ENCODE measurements around the gene RCBTB2.

The RCBTB2 gene

GRCh38 chr13:48483575-48483974 is 49.3 kb downstream of the RCBTB2 start:
- no peak for TF ChIP-seq PKNOX1 (IDR thresholded peaks at IDR 0.05)
- TF ChIP-seq FOXM1 (IDR thresholded peaks at IDR 0.05; ENCODE audit: borderline replicate concordance): no peak
- TF ChIP-seq NFRKB (IDR thresholded peaks at IDR 0.05): no peak
- no peak for TF ChIP-seq FOXK2 (IDR thresholded peaks at IDR 0.05)
- TF ChIP-seq L3MBTL2 (conservative IDR thresholded peaks at IDR 0.05): no peak
- no peak for TF ChIP-seq FOXA1 (IDR thresholded peaks at IDR 0.05)
- no peak for TF ChIP-seq ARNT (IDR thresholded peaks at IDR 0.05)
- no peak for TF ChIP-seq SUZ12 (IDR thresholded peaks at IDR 0.05)
- no peak for TF ChIP-seq HDGF (IDR thresholded peaks at IDR 0.05; ENCODE audit: borderline replicate concordance)
- TF ChIP-seq CTBP1 (IDR thresholded peaks at IDR 0.05; ENCODE audit: borderline replicate concordance): no peak
- CTCF ChIA-PET: no interaction called here
- POLR2A ChIA-PET: no interaction called here
- DNase-seq (ENCODE audit: extremely low spot score): no peak

DNA sequence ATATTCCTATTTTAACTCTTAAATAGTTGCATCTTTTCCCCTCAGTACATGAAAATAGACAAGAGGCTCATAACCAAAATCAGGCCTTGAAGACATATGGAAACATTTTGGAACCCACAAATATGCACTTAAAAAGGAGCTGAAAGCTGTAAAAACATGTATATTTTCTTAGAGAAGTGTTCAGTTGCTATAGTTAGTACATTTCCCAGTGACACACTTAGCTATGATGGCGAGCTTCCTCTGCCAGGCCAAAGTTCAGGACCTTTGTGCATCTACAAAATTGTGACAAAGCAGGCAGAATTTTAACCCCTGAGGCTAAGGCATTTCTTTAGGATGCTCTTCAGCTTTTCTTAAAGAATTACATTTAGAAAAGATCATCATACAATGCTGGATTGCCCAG is 54.5 kb downstream of the RCBTB2 start:
- DNase-seq (ENCODE audit: extremely low spot score): no peak
- TF ChIP-seq TARDBP (IDR thresholded peaks at IDR 0.05) (no peak), CTBP1 (IDR thresholded peaks at IDR 0.05; ENCODE audit: borderline replicate concordance) (no peak), FOXA1 (IDR thresholded peaks at IDR 0.05) (no peak), ZNF384 (IDR thresholded peaks at IDR 0.05) (no peak), PKNOX1 (IDR thresholded peaks at IDR 0.05) (no peak), FOXK2 (IDR thresholded peaks at IDR 0.05) (no peak), HDGF (IDR thresholded peaks at IDR 0.05; ENCODE audit: borderline replicate concordance) (no peak), BHLHE40 (IDR thresholded peaks at IDR 0.05; ENCODE audit: borderline replicate concordance) (no peak), NFRKB (IDR thresholded peaks at IDR 0.05) (no peak), SUZ12 (IDR thresholded peaks at IDR 0.05) (no peak), ARNT (IDR thresholded peaks at IDR 0.05) (no peak), L3MBTL2 (conservative IDR thresholded peaks at IDR 0.05) (no peak), FOXM1 (IDR thresholded peaks at IDR 0.05; ENCODE audit: borderline replicate concordance) (no peak), SP1 (IDR thresholded peaks at IDR 0.05) (no peak), LEF1 (IDR thresholded peaks at IDR 0.05; ENCODE audit: borderline replicate concordance) (no peak), ELF4 (IDR thresholded peaks at IDR 0.05) (no peak)
- ChIA-PET POLR2A (no interaction called here), CTCF (no interaction called here)

GRCh38 chr13:48477191-48477855 is 55.6 kb downstream of the RCBTB2 start:
- CTCF ChIA-PET: no interaction called here
- DNase-seq (ENCODE audit: extremely low spot score): no peak
- POLR2A ChIA-PET: no interaction called here
- TF ChIP-seq FOXA1 (IDR thresholded peaks at IDR 0.05) (no peak), SUZ12 (IDR thresholded peaks at IDR 0.05) (no peak), BHLHE40 (IDR thresholded peaks at IDR 0.05; ENCODE audit: borderline replicate concordance) (no peak), ARNT (IDR thresholded peaks at IDR 0.05) (no peak), HDGF (IDR thresholded peaks at IDR 0.05; ENCODE audit: borderline replicate concordance) (no peak), PKNOX1 (IDR thresholded peaks at IDR 0.05) (no peak), ZNF384 (IDR thresholded peaks at IDR 0.05) (no peak), FOXK2 (IDR thresholded peaks at IDR 0.05) (no peak)

- POLR2A ChIA-PET: no interaction called here
- CTCF ChIA-PET: no interaction called here
- no peak for TF ChIP-seq ELF4 (IDR thresholded peaks at IDR 0.05)
- no peak for TF ChIP-seq FOXA1 (IDR thresholded peaks at IDR 0.05)
- TF ChIP-seq NFRKB (IDR thresholded peaks at IDR 0.05): no peak
- no peak for TF ChIP-seq BHLHE40 (IDR thresholded peaks at IDR 0.05; ENCODE audit: borderline replicate concordance)
- TF ChIP-seq PKNOX1 (IDR thresholded peaks at IDR 0.05): no peak
- no peak for TF ChIP-seq L3MBTL2 (conservative IDR thresholded peaks at IDR 0.05)
- no peak for TF ChIP-seq FOXM1 (IDR thresholded peaks at IDR 0.05; ENCODE audit: borderline replicate concordance)
- TF ChIP-seq FOXK2 (IDR thresholded peaks at IDR 0.05): no peak
- DNase-seq (ENCODE audit: extremely low spot score): no peak
These were observed 56.2 kb downstream of the RCBTB2 start for GRCh38 chr13:48476686-48477085.

DNA sequence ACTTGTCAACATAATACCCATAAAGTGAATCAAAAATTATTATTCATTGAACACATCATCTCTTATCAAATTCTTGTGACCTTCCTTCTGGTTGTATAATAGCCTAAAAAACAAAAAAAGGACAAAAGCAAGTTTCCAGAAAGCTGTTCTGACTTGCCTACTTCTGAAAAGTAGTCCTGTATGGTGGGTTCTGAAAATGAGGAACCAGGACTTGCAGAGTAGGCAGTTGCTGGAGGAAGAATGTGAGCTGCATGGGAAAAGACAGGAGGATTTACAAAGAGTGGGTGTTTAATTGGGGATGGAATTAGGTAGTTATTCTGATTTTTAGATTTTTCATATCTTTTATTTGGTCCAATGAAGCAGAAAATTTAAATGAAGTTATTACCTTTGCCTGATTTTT is 56.7 kb downstream of the RCBTB2 start:
- POLR2A ChIA-PET: no interaction called here
- no peak for DNase-seq (ENCODE audit: extremely low spot score)
- TF ChIP-seq SUZ12 (IDR thresholded peaks at IDR 0.05): no peak
- TF ChIP-seq TARDBP (IDR thresholded peaks at IDR 0.05): no peak
- TF ChIP-seq FOXA1 (IDR thresholded peaks at IDR 0.05): no peak
- no peak for TF ChIP-seq ELF4 (IDR thresholded peaks at IDR 0.05)
- no peak for TF ChIP-seq SP1 (IDR thresholded peaks at IDR 0.05)
- TF ChIP-seq PKNOX1 (IDR thresholded peaks at IDR 0.05): no peak
- no peak for TF ChIP-seq CTBP1 (IDR thresholded peaks at IDR 0.05; ENCODE audit: borderline replicate concordance)
- no peak for TF ChIP-seq HDGF (IDR thresholded peaks at IDR 0.05; ENCODE audit: borderline replicate concordance)
- TF ChIP-seq NFRKB (IDR thresholded peaks at IDR 0.05): no peak
- no peak for TF ChIP-seq ARNT (IDR thresholded peaks at IDR 0.05)
- CTCF ChIA-PET: no interaction called here

All from HEK293T (cell line).